K562 (cell line): Measurements from ENCODE around the gene TBC1D2. TPM values are rescaled to one million over a fixed set of nuclear protein-coding genes. Genes with fewer than 3 reads are reported as not detected.

Experiments used
- ATAC-seq: fragments of 200-7000 bp; cut with Tn5 transposase; 3 replicates; pipeline ENCODE4 v1.9.1; 2020; ENCODE audit warnings: moderate library complexity
- BruUV-seq: library from RNA; stranded (reverse); fragments of 400-500 nt; replicated peaks from 2 replicates; lab custom pipeline; 2021; lab: Mats Ljungman, UMichigan
- CTCF ChIA-PET: fragments of 300-600 bp; formaldehyde crosslinking; extraction: SDS; loops from one replicate; lab custom pipeline; 2021; ENCODE audit warnings: low intra/inter-chr PET ratio; lab: Yijun Ruan, JAX
- POLR2A ChIA-PET: fragments of 300-600, 350-650 bp; sonication (Branson Sonifier 250); formaldehyde crosslinking; extraction: SDS; loops from one replicate; lab custom pipeline; 2021; ENCODE audit warnings: antibody characterized with exemption, inconsistent platforms; lab: Yijun Ruan, JAX
- DNase-seq, 4 experiments: peaks; one replicate each; pipeline versions ENCODE4 v3.0.0 to v3.0.0-alpha.2; 2011 to 2018; ENCODE audit warnings: low spot score in 3 of 4, mixed read lengths in 3 of 4; ENCODE audit errors: extremely low read depth in 1 of 4
- FAIRE-seq: peaks from 2 replicates; lab custom pipeline; 2011; peaks lifted over from hg19 to GRCh38; lab: Jason Lieb, UNC
- H2AFZ ChIP-seq: 2 replicates; pipeline ENCODE4 v1.6.0; 2011; ENCODE audit warnings: low read depth, low read length, control low read depth, inconsistent platforms
- H3K27ac ChIP-seq: fragments of 200-600 bp; 3 replicates; pipeline ENCODE4 v1.8.0; 2011; ENCODE audit warnings: low read depth, mild to moderate bottlenecking, control low read depth, inconsistent platforms, low read length, moderate library complexity, mixed read lengths; ENCODE audit errors: extremely low read depth
- H3K27me3 ChIP-seq, 2 experiments: fragments of 300-600 bp in 1 of 2; 2 replicates in 1 of 2; 3 replicates in 1 of 2; pipeline versions ENCODE4 v1.6.0 to v1.8.0; 2011; ENCODE audit warnings: inconsistent platforms in 2 of 2, low read length in 2 of 2, mild to moderate bottlenecking in 1 of 2, mixed read lengths in 1 of 2, moderate library complexity in 1 of 2; ENCODE audit not compliant: control insufficient read depth in 2 of 2, insufficient read depth in 2 of 2
- H3K36me3 ChIP-seq: fragments of 300-600 bp; 3 replicates; pipeline ENCODE4 v1.8.0; 2011; ENCODE audit warnings: mild to moderate bottlenecking, low read length, inconsistent platforms; ENCODE audit not compliant: control insufficient read depth, insufficient read depth
- H3K4me1 ChIP-seq, 2 experiments: fragments of 200-600 bp in 1 of 2; replicated peaks in 1 of 2; 2 replicates in 1 of 2; 3 replicates in 1 of 2; pipeline versions ENCODE4 v1.5.1 to v1.8.0; 2011; ENCODE audit warnings: inconsistent platforms in 2 of 2, low read length in 2 of 2, mild to moderate bottlenecking in 1 of 2, mixed read lengths in 1 of 2, moderate library complexity in 1 of 2; ENCODE audit not compliant: control insufficient read depth in 2 of 2, insufficient read depth in 2 of 2
- H3K4me2 ChIP-seq: 2 replicates; pipeline ENCODE4 v1.6.1; 2011; ENCODE audit warnings: low read length, control low read depth, inconsistent platforms, mixed read lengths; ENCODE audit not compliant: insufficient read depth
- H3K4me3 ChIP-seq: fragments of 200-600 bp; sonication (generic), shearing (Covaris generic); 2 replicates; pipeline ENCODE4 v1.5.1; 2016; ENCODE audit warnings: control low read depth, inconsistent platforms
- H3K79me2 ChIP-seq: fragments of 200-600 bp; 3 replicates; pipeline ENCODE4 v1.8.0; 2011; ENCODE audit warnings: low read length, inconsistent platforms; ENCODE audit not compliant: control insufficient read depth, insufficient read depth
- H3K9ac ChIP-seq, 2 experiments: 2 replicates each; pipeline versions ENCODE4 v1.6.0 to v1.6.1; 2011; ENCODE audit warnings: low read depth in 2 of 2, low read length in 2 of 2, control low read depth in 1 of 2, inconsistent platforms in 1 of 2, mild to moderate bottlenecking in 1 of 2, mixed read lengths in 1 of 2; ENCODE audit not compliant: insufficient read depth in 1 of 2
- H3K9me1 ChIP-seq: one replicate; pipeline ENCODE4 v1.6.0; 2011; ENCODE audit warnings: inconsistent platforms, mild to moderate bottlenecking, low read length, moderate library complexity; ENCODE audit not compliant: control insufficient read depth, insufficient read depth
- H3K9me3 ChIP-seq: replicated peaks from 2 replicates; pipeline ENCODE4 v1.5.1; 2011; ENCODE audit warnings: low read depth, low read length, inconsistent platforms; ENCODE audit not compliant: control insufficient read depth, insufficient read depth
- H4K20me1 ChIP-seq: replicated peaks from 2 replicates; pipeline ENCODE4 v1.6.1; 2011; ENCODE audit warnings: low read length, inconsistent platforms, mixed read lengths; ENCODE audit not compliant: control insufficient read depth, insufficient read depth
- CAMTA2 ChIP-seq: fragments of 250-450 bp; sonication (Bioruptor Pico); conservative IDR thresholded peaks from 2 replicates; pipeline ENCODE4 v1.5.1; 2022
- CEBPB ChIP-seq: fragments of 450-650 bp; IDR thresholded peaks from 2 replicates; pipeline ENCODE4 v1.6.1; 2016; ENCODE audit warnings: missing genetic modification characterization, missing compliant biosample characterization
- CEBPG ChIP-seq, 3 experiments: fragments of 200-800 bp in 1 of 3; sonication (Bioruptor generic) in 1 of 3; sonication (generic) in 1 of 3; formaldehyde crosslinking in 1 of 3; IDR thresholded peaks in 2 of 3; conservative IDR thresholded peaks in 1 of 3; 2 replicates each; pipeline versions ENCODE4 v1.6.1 to v1.8.0; 2016 to 2022; ENCODE audit warnings: missing compliant biosample characterization in 2 of 3, missing genetic modification characterization in 2 of 3, mild to moderate bottlenecking in 1 of 3, missing genetic modification reagents in 1 of 3
- E2F8 ChIP-seq: fragments of 450-650 bp; IDR thresholded peaks from 2 replicates; pipeline ENCODE4 v1.7.1; 2018; ENCODE audit warnings: mild to moderate bottlenecking, low read depth; ENCODE audit not compliant: partially characterized antibody
- GATA2 ChIP-seq: sonication (generic); formaldehyde crosslinking; IDR thresholded peaks from 2 replicates; pipeline ENCODE4 v1.4.0; 2020; ENCODE audit warnings: mild to moderate bottlenecking, missing genetic modification reagents
- NFE2L1 ChIP-seq: fragments of 450-650 bp; IDR thresholded peaks from 2 replicates; pipeline ENCODE4 v1.6.1; 2016; ENCODE audit warnings: missing genetic modification characterization, low read depth, mild to moderate bottlenecking, missing compliant biosample characterization, moderate library complexity, borderline replicate concordance
- PKNOX1 ChIP-seq: fragments of 450-650 bp; IDR thresholded peaks from 2 replicates; pipeline ENCODE4 v1.6.1; 2016
- UBTF ChIP-seq, 2 experiments: IDR thresholded peaks; 2 replicates each; pipeline ENCODE4 v1.6.1; 2012; ENCODE audit warnings: improper control_type of control experiment in 2 of 2, low read depth in 2 of 2, low read length in 2 of 2, borderline replicate concordance in 1 of 2
- ZBTB7A ChIP-seq: IDR thresholded peaks from 2 replicates; pipeline ENCODE4 v1.6.1; 2011; ENCODE audit warnings: low read depth, mild to moderate bottlenecking, low read length, moderate library complexity, borderline replicate concordance; ENCODE audit not compliant: control insufficient read depth
- ZNF740 ChIP-seq, 3 experiments: fragments of 200-800 bp in 1 of 3; sonication (Bioruptor generic) in 1 of 3; sonication (generic) in 1 of 3; formaldehyde crosslinking in 1 of 3; IDR thresholded peaks; 2 replicates each; pipeline versions ENCODE4 v1.6.1 to v1.8.0; 2016 to 2022; ENCODE audit warnings: mild to moderate bottlenecking in 2 of 3, missing compliant biosample characterization in 2 of 3, missing genetic modification characterization in 2 of 3, missing genetic modification reagents in 1 of 3
- ZNF778 ChIP-seq: fragments of 450-650 bp; formaldehyde crosslinking; IDR thresholded peaks from 2 replicates; pipeline ENCODE4 v1.4.0; 2020; ENCODE audit warnings: mild to moderate bottlenecking, moderate library complexity
- ZSCAN32 ChIP-seq: fragments of 450-650 bp; formaldehyde crosslinking; IDR thresholded peaks from 2 replicates; pipeline ENCODE4 v1.4.0; 2020; ENCODE audit warnings: mild to moderate bottlenecking, moderate library complexity
- WGBS: fragments of 100-300 bp; shearing (Covaris generic); methylation state at CpG from one replicate; pipeline ENCODE4 v1.1.6; 2016; ENCODE audit warnings: low coverage, mixed read lengths; ENCODE audit not compliant: insufficient coverage; ENCODE audit errors: missing lambda C conversion rate; 5-methylcytosine and 5-hydroxymethylcytosine counted together
- in situ Hi-C: fragments of 300-500 bp; cut with MboI; formaldehyde crosslinking; loops from 4 replicates; pipeline ENCODE4 v1.15.0; 2018; ENCODE audit warnings: inconsistent platforms, mixed read lengths
- intact Hi-C: fragments of 100-400 bp; cut with micrococcal nuclease; formaldehyde crosslinking; loops from 2 replicates; pipeline ENCODE4 v1.14.2; 2022
- polyA plus RNA-seq, 8 experiments: library from polyadenylated mRNA; depleted of rRNA in 4 of 8; stranded (reverse) in 5 of 8; unstranded in 3 of 8; fragments of >200 nt; fragmentation: Nextera tagmentation in 2 of 8; fragmentation: Illumina TruSeq in 1 of 8; extraction: Ambion mirVana in 2 of 8; extraction: Trizol in 1 of 8; gene quantifications; 2 replicates each; pipeline versions ENCODE4 v1.2.1 to v1.2.3, GENCODE V29; 2011 to 2014; ENCODE audit warnings: inconsistent platforms in 1 of 8, missing spikeins in 1 of 8
- total RNA-seq, 7 experiments: library from RNA; depleted of rRNA in 6 of 7; stranded (reverse); fragments of >200 nt in 6 of 7; fragmentation: Illumina TruSeq in 2 of 7; extraction: Trizol in 2 of 7; gene quantifications; 2 replicates each; pipeline versions ENCODE4 v1.2.1 to v1.2.3, GENCODE V29; 2011 to 2021; ENCODE audit warnings: low replicate concordance in 1 of 7

TBC1D2 gene
- total and polyA plus RNA-seq, 9 of the 15 experiments (the other 6 are each of a cell fraction or from before 2014, with no cell fraction given), result 0.10 to 7.0 (median 2.5) TPM

- Histone ChIP-seq H3K36me3 (peaks cover 42% of the 10 kb centered on the region; the same call in 2 of the 3 replicates), H3K4me3 (no peak overlapping the region), H3K27me3 (no peaks in the 10 kb centered on the region), H3K9me1 (no peaks in the 10 kb centered on the region), H3K27ac (no peak overlapping the region), H2AFZ (no peak overlapping the region), H3K4me1 (peaks cover 20 to 25% of the 10 kb centered on the region in 2 experiments; a peak in 4 of 5 replicates), H3K4me2 (no peak overlapping the region), H4K20me1 (no peaks in the 10 kb centered on the region), H3K79me2 (no peaks in the 10 kb centered on the region), H3K9ac (no peak overlapping the region), H3K9me3 (no peaks in the 10 kb centered on the region)
- intact Hi-C loops (no loop called here), in situ Hi-C loops (no loop called here)
- CTCF ChIA-PET, result no interaction called here
- FAIRE-seq (no peak), DNase-seq (no peak), ATAC-seq (no peak)
- 63% methylated on average over 10 of the region's 10 CpGs for WGBS
- no peak for TF ChIP-seq ZNF740 (CRISPR knock-in tag; IDR thresholded peaks at IDR 0.05)
- no peak for TF ChIP-seq ZNF740 (tag; IDR thresholded peaks at IDR 0.05)
- TF ChIP-seq PKNOX1, result peak; percentile 16; the same call in 1 of the 2 replicates
- no peak for TF ChIP-seq GATA2 (CRISPR knock-in tag)
- peak; percentile 69 for TF ChIP-seq CEBPB (tag)
- no peak for TF ChIP-seq ZBTB7A
- TF ChIP-seq NFE2L1 (tag), result no peak
- TF ChIP-seq CAMTA2, result no peak
- no peak for TF ChIP-seq ZNF778 (CRISPR knock-in tag)
- no peak for TF ChIP-seq E2F8
- TF ChIP-seq ZSCAN32 (CRISPR knock-in tag), result no peak
- TF ChIP-seq CEBPG (CRISPR knock-in tag; IDR thresholded peaks at IDR 0.05), result no peak
- peak in 1 of 2 experiments; percentile 16; a peak in 1 of 4 replicates for TF ChIP-seq CEBPG (tag; conservative IDR thresholded peaks at IDR 0.05 in 1 of 2, IDR thresholded peaks at IDR 0.05 in 1 of 2)
- no peak for TF ChIP-seq UBTF (IDR thresholded peaks at IDR 0.05; ENCODE audit: borderline replicate concordance in 1 of 2, low read depth in 2 of 2, low read length in 2 of 2)
- POLR2A ChIA-PET, result interaction anchor here (0.6 to 2.8 kb wide), 3 partner anchors 12 to 15 kb away, joined by 3 to 18 read pairs (median 4); no protein-coding TSS in a partner anchor
- no TSS peak for BruUV-seq
Observed at GRCh38 chr9:98228392-98229089, 26.9 kb downstream of the TBC1D2 start.
